Activated CD8-positive, alpha-beta memory T cell treated with anti-CD3 and anti-CD28 coated beads for 1 hour (primary cell): ENCODE measurements around the gene ZNF552.
"Not testable (repeated sequence)": the region's sequence is repeated elsewhere in the genome, so short reads cannot be mapped to it uniquely, and the experiment has no call there.

Experiments used
- DNase-seq, 2 donors: peaks; one replicate each; pipeline ENCODE4 v3.0.0-alpha.2; 2020; ENCODE audit warnings: low read depth in 1 of 2; ENCODE audit errors: extremely low read depth in 1 of 2

ZNF552 gene

DNA sequence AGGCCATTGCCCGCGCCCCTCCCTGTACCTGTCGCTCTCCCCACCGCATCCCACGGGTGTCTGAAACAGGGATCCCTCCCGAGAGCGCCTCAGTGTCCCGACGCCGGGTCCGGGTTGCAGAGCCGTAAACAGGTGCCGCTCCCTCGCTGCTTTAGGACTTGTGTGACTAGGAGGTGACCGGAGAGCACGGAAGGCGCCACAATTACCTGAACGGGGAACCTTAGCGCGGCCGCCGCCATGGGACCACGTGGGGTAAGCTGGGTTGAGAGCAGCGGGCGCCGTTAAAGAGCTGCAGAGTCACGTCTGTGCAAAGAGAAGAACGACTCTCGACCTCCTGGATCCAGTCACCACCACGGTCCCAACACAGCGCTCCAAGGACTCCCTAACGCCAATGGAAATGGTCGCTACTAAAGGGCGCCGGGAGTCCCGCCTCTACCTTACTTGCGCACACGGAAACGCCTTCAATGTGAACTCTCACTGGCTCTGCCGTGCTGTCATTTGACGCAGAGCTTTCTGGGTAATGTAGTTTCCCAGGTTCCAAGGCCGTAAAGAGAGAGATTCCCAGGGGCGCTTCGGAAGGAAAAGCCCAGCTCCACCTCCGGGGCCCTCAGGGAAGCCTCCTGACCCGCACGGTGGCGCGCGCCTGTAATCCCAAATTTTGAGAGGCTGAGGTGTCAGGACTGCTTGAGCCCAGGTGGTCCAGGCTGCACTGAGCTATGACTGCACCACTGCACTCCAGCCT is at the start of gene ZNF552:
ZNF552 (minus strand) TSS at position 409 of the 742 bp plus-strand sequence; CDS start at position 239, 170 bp downstream.
- peak; percentile 45 to 53 for DNase-seq

DNA sequence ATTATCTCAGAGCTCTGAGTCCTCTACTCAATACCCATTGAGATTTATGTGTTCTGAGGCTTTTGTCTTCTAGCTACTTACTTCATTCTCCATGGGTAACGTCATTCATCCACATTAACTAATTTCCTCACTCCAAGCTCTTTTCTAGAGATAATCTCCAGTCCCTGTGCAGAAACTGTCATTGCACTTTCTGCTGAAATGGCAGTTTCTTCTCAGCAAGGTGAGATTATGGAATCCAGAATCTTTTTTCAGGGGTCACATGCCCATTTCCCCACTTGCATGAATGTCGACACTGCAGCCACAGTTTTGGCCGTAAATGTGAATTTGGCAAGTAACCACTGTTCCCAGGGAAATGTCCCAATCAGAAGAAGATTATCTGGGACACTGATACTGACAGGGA is 47.6 kb upstream of the ZNF552 start:
- not testable (repeated sequence) for DNase-seq

DNA sequence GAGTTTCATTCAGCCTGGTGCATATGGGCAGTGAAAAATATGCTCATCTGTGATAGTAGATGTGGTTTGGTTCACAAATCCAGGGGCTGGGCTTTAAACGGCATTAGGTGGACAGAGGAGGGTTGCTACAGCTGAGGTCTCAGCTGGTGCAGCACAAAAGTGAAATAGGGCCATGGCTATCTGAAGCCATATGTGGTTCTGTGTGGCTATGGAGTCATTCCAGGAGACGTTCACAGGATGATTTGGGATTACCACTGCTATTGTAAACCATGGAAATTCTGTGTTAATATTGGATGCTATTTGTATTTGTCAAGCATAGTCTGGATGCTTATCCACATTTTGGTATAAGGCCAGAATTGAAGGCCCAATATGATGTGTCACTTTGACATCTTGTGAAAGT is 39.4 kb upstream of the ZNF552 start:
- not testable (repeated sequence) for DNase-seq

DNA sequence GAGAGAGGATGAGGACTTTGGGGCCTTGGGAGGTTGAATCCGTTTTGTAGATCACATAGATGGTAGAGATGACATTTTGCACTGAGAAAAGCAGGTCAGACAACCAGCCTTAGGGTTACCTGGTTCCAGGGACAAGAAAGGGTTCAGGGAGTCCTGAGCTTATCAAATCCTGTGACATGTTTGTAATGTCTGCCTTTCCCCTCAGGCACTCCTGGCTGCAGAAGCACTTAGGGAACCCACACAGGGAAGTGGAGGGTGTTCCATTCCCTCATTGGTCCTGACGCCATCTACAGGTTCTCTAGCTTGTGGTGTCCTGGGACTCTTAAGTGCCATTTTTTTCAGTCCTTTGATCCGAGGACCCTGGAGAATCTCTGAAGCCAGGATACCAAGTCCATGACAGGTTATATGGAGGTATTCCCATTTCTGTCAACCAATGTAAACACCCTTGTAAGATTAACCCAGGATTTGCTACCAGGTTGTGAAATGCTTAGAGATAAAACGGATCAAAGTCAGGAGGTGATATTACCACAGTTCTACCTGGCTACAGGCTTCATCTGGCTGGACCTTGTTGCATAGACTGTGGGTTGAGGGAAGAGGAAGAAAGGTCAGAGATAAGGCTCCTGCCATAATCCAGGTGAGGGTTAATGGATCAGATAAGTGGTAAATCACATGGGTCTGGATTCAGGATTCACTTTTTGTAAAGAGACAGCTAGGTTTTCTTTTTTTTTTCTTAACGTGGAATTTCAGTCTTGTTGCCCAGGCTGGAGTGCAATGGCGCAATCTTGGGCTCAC is 37.3 kb upstream of the ZNF552 start:
- not testable (repeated sequence) for DNase-seq

DNA sequence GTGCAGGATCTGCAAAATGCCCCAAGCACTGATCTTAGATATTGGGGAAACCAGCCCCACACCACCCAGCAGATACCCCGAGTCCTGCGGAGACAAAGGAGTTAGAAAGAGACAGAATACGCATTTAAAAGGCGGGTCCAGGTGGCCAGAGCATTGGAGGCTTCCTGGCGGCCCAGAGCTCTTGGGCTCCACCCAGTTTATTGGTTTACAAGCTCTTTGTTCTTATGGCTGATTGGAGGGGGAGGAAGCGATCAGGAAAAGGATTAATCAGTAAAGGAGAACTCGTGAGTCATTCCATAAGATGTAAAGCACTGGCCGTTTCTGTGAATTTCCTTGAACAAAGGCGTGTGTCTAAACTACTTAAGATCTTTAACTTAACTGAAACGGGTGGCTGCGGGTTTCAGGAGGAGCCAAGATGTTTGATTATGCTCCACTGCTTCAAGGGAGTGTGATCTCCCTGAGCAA is 35.9 kb upstream of the ZNF552 start:
- no peak for DNase-seq

DNA sequence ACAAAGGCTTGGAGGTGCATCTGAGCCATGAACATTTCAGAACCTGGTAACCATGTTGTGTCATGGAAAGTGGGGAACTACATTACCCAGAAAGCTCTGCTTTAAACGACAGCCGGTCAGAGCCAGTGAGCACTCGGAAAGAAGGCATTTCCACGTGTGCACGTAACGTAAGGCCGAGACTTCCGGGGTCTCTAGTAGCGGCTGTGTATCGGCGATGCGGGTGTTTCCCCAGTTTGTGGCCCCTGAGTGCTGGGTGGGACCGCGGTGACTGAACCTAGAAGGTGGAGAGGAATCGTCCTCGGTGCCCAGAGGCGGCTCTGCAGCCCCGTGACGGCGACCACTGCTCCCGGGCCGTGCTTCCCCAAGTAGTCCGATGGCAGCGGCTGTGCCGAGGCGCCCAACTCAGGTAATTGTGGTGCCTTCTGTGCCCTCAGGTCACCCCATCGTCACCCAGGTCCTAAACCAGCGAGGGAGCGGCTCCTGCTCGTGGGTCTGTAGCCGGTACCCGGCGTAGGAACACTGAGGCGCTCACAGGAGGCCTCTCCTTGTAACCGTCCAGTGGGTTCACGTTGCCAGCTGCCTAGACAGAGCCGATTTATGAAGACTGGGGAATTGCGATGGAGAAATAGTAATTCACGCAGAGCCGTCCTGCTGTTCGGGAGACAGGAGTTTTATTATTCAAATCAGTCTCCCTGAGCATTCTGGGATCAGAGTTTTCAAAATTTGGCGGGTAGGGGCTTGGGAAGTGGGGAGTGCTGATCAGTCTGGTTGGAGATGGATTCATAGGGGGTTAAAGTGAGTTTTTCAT is 35.2 kb upstream of the ZNF552 start, which contains the start of gene ZNF587:
ZNF587 (plus strand) TSS at position 194 of the 808 bp plus-strand sequence; CDS start at position 374, 180 bp downstream.
- peak; percentile 60 to 65 for DNase-seq

DNA sequence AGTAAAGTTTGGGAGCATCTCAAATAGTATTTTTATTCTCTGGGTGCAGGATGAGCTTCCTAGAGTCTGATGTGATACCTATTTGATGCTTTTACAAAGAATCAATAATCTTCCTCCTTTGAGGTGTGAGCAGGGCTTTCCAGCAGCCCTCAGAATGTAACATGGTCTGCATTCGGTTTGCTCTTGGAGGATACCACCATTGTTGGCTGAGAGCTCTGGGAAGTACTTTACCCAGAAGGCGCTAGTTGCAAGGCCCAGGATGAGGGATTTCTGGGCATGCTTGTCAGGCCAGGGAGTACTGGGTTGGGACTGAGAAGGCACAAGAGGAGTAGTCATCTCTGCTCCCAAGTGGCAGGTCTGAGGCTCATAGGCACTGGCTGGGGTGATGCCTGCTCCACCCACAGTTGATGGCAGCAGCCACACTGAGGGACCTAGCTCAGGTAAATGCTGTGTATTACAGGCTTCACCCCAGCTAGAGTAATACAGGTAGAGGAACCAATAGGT is 34.5 kb upstream of the ZNF552 start:
- DNase-seq = not testable (repeated sequence)

DNA sequence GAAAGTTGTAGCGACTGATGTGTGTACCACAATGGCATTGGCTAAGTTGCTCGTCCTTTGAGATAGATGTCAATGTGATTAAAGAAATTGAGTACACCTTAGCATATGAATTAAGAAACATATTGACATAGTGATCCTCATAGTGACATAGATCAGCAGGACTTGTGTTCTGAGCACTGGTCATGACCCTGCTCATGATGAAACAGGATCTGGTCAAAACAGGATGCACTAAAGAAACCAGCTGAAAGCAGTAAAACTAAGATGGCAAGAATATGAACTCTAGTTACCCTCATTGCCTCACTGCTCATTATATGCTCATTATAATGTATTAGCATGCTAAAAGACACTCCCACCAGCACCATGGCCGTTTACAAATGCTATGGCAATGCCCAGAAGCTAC is 32.5 kb upstream of the ZNF552 start:
- not testable (repeated sequence) for DNase-seq

DNA sequence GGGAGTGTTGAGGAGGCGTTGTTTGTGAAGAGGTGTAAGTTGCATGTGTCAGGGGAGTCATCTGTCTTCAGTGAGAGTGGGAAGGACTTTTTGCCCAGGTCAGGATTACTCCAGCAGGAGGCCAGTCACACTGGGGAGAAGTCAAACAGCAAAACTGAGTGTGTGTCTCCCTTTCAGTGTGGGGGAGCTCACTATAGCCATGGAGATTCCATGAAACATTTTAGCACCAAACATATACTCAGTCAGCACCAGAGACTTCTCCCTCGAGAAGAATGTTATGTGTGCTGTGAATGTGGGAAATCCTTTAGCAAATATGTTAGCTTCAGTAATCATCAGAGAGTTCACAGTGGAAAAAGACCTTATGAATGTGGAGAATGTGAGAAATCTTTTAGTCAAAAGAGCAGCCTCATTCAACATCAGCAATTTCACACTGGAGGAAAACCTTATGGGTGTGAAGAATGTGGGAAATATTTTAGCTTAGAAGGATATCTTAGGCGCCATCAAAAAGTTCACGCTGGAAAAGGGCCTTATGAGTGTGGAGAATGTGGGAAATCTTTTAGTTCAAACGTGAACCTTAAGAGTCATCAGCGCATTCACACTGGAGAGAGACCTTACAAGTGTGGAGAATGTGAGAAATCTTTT is 26.5 kb upstream of the ZNF552 start:
- no peak for DNase-seq

DNA sequence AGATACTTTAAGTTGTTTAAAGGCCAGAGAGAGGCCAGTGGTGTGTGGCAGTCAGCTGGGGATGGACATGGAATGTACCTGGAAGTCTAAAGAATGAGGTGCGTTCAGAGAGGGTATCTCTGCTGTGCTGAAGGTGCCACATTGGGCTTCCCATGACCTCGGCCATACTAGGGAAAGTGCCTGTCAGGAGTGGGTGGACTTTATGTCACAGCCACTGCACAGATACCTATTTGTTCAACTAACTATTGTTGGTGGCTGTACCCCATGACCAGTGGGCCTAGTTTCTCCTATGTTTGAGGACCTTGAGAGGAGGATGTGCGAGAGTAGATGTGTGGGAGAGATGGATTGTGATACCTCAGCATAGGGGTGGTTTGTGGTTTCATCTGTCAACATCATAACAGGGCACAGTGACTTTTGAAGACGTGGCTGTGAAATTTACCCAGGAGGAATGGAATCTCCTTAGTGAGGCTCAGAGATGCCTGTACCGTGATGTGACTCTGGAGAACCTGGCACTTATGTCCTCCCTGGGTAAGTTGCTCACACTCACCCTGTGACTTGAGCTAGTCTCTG is 24.0 kb upstream of the ZNF552 start:
- DNase-seq = not testable (repeated sequence)

DNA sequence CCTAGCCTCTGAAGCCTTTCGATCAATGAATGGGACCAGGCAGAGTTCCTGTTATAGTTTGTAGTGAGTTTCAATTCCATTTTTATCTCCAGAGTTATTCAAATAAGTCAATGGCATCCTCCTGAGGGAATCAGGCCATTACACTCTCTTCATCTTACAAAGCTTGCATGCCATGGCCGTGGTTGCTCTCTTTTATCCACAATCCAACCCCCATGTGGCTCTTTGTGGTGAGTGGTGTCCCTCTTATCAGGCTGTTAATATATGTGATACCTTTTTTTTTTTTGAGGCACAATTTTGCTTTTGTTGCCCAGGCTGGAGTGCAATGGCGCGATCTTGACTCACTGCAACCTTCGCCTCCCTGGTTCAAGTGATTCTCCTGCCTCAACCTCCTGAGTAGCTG is 22.3 kb upstream of the ZNF552 start:
- DNase-seq = not testable (repeated sequence)

DNA sequence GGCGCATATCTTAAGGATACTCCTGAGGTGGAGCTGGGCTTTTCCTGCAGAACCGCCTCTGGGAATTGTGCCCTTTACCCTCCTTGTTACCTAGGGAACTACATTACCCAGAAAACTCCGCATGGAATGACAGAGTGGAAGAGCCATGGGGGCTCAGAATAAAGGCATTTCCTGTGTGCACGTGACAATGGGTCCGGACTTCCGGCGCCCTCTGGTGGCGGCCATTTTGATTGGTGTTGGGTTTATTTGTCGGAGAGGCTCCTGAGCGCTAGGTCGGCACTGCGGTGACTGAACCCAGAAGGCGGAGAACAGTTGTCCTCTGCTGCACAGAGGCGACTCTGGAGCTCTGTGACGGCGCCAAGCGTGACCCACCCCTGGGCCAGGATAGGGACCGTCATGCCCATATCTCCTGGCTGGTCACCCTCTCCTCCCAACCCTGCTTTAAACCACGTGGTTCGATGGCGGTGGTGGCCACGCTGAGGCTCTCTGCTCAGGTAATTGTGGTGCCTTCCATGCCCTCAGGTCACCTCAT is 15.4 kb upstream of the ZNF552 start, which contains the start of gene ZNF587B:
ZNF587B (plus strand) TSS at position 229 of the 532 bp plus-strand sequence; CDS start at position 459, 230 bp downstream.
- no peak for DNase-seq

DNA sequence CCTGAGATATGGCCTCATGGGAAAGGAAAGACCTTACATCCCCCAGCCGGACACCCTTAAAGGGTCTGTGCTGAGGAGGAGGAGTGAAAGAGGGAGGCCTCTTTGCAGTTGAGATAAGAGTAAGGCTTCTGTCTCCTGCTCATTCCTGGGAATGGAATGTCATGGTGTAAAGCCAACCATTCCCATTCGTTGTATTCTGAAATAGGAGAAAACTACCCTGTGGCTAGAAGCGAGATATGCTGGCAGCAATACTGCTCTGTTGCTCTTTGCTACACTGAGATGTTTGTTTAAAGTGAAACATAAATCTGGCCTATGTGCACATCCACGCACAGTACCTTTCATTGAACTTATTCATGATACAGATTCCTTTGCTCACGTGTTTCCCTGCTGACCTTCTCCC is 14.6 kb upstream of the ZNF552 start:
- no peak for DNase-seq

DNA sequence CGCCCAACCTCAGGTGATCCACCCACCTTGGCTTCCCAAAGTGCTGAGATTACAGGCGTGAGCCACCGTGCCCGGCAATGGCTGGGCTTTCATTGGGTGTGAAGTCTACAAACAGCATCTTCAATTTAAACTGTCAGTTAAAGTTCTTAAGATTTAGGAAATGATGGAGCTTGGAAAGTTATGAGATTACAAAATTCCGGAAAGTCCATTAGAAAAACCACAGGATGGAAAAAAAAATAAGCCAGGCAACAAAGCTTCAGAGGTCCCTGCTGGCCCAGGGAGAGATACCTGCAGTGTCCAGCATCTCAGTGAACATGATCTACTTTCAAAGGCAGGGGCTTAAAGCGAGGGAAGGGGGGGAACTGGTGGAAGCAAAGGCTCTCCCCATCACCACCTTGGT is 10.8 kb upstream of the ZNF552 start:
- no peak for DNase-seq

DNA sequence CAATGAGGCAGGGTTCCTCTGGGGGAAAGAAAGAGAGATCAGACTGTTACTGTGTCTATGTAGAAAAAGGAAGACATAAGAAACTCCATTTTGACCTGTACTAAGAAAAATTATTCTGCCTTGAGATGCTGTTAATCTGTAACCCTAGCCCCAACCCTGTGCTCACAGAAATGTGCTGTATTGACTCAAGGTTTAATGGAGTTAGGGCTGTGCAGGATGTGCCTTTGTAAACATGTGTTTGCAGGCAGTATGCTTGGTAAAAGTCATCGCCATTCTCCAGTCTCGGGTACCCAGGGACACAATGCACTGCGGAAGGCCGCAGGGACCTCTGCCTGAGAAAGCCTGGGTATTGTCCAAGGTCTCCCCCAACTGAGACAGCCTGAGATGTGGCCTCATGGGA is 8.9 kb upstream of the ZNF552 start:
- not testable (repeated sequence) for DNase-seq

DNA sequence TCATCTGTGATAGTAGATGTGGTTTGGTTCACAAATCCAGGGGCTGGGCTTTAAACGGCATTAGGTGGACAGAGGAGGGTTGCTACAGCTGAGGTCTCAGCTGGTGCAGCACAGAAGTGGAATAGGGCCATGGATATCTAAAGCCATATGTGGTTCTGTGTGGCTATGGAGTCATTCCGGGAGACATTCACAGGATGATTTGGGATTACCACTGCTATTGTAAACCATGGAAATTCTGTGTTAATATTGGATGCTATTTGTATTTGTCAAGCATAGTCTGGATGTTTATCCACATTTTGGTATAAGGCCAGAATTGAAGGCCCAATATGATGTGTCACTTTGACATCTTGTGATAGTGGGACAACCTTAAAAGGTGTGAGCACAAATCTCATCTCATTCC is 8.4 kb upstream of the ZNF552 start:
- DNase-seq = not testable (repeated sequence)

DNA sequence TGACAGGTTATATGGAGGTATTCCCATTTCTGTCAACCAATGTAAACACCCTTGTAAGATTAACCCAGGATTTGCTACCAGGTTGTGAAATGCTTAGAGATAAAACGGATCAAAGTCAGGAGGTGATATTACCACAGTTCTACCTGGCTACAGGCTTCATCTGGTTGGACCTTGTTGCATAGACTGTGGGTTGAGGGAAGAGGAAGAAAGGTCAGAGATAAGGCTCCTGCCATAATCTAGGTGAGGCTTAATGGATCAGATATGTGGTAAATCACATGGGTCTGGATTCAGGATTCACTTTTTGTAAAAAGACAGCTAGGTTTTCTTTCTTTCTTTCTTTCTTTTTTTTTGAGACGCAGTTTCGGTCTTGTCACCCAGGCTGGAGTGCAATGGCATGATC is 6.8 kb upstream of the ZNF552 start:
- DNase-seq = not testable (repeated sequence)

DNA sequence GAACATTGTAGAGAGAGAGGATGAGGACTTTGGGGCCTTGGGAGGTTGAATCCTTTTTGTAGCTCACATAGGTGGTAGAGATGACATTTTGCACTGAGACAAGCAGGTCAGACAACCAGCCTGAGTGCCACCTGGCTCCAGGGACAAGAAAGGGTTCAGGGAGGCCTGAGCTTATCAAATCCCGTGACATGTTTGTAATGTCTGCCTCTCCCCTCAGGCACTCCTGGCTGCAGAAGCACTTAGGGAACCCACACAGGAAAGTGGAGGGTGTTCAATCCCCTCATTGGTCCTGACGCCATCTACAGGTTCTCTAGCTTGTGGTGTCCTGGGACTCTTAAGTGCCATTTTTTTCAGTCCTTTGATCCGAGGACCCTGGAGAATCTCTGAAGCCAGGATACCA is 6.4 kb upstream of the ZNF552 start:
- not testable (repeated sequence) for DNase-seq

DNA sequence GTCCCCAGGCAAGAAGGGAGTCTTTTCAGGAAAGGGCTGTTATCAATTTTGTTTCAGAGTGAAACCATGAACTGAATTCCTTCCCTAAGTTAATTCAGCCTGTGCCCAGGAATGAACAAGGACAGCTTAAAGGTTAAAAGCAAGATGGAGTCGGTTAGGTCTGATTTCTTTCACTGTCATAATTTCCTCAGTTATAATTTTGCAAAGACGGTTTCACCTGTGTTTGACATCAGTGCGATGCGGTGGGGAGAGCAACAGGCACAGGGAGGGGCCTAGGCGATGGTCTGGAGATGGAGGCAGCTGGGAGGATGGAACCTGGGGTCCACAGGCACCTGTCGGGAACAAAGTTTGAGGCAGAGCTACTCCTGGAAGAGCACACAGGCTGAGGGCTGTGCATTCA is 5.9 kb upstream of the ZNF552 start:
- DNase-seq = no peak
